ENCODE data around the gene RPRD1B. TPM values are rescaled to one million over a fixed set of nuclear protein-coding genes. Genes with fewer than 3 reads are reported as not detected.
A peak's percentile ranks its signal among the peaks of the same experiment; 100 is the strongest.

The RPRD1B gene
- total and polyA plus RNA-seq, 3 experiments from 2014 or later = 5.2 to 39.1 (median 39.1) TPM

GRCh38 chr20:38052870-38053269, 19.3 kb downstream of the RPRD1B start:
- Mint-ChIP-seq H3K4me1 (peaks cover 27 to 53% (median 40%) of the 10 kb centered on the region in 3 donors), H3K36me3 (peaks cover 3 to 76% (median 15%) of the 10 kb centered on the region in 3 donors), H3K27me3 (no peaks in the 10 kb centered on the region), H3K27ac (peak overlapping the region in 1 of 8 donors; percentile 32), H3K4me3 (no peak overlapping the region), H3K9me3 (no peaks in the 10 kb centered on the region)
- CTCF ChIA-PET = interaction anchor here (0.6 to 2.6 kb wide), 2 partner anchors 117 to 169 kb away, joined by 6 to 16 read pairs; no protein-coding TSS in a partner anchor
- peaks cover 17% of the 10 kb centered on the region for H3K36me3 ChIP-seq (ENCODE audit: insufficient read depth, low read length)
- no peak overlapping the region for H3K4me3 ChIP-seq (ENCODE audit: low read length)
- H3K27ac ChIP-seq (ENCODE audit: low read depth, low read length) = no peak overlapping the region
- H3K9me3 ChIP-seq (ENCODE audit: low read length) = no peaks in the 10 kb centered on the region
- no peak for DNase-seq
- no peaks in the 10 kb centered on the region for H3K4me1 ChIP-seq (ENCODE audit: insufficient read depth, low read length)
- no peaks in the 10 kb centered on the region for H3K27me3 ChIP-seq (ENCODE audit: insufficient read depth, low read length, poor library complexity, severe bottlenecking)
- POLR2A ChIA-PET = interaction anchor here (0.6 kb wide), 1 partner anchor 14 kb away, joined by 5 read pairs; no protein-coding TSS in a partner anchor

- Histone ChIP-seq H3K4me3 (ENCODE audit: low read length) (no peak overlapping the region), H3K27ac (ENCODE audit: low read depth, low read length) (no peak overlapping the region), H3K9me3 (ENCODE audit: low read length) (no peaks in the 10 kb centered on the region), H3K27me3 (ENCODE audit: insufficient read depth, low read length, poor library complexity, severe bottlenecking) (no peaks in the 10 kb centered on the region), H3K36me3 (ENCODE audit: insufficient read depth, low read length) (peaks cover 21% of the 10 kb centered on the region), H3K4me1 (ENCODE audit: insufficient read depth, low read length) (no peaks in the 10 kb centered on the region)
- no peak overlapping the region for H3K4me3 Mint-ChIP-seq
- ChIA-PET POLR2A (interaction anchor here (0.5 kb wide), 1 partner anchor 15 kb away, joined by 4 read pairs; no protein-coding TSS in a partner anchor), CTCF (no interaction called here)
- H3K27ac Mint-ChIP-seq = peak overlapping the region in 1 of 8 donors; percentile 4
- DNase-seq = no peak
- H3K9me3 Mint-ChIP-seq = no peaks in the 10 kb centered on the region
- H3K27me3 Mint-ChIP-seq = no peaks in the 10 kb centered on the region
- peaks cover 4 to 72% (median 19%) of the 10 kb centered on the region in 3 donors for H3K36me3 Mint-ChIP-seq
- H3K4me1 Mint-ChIP-seq = peaks cover 26 to 50% (median 37%) of the 10 kb centered on the region in 3 donors
Measured at GRCh38 chr20:38054647-38055046, 21.1 kb downstream of the RPRD1B start.

GRCh38 chr20:38055294-38055693, 21.7 kb downstream of the RPRD1B start:
- H3K4me3 ChIP-seq (ENCODE audit: low read length) = no peak overlapping the region
- POLR2A ChIA-PET = interaction anchor here (0.5 kb wide), 1 partner anchor 16 kb away, joined by 4 read pairs; no protein-coding TSS in a partner anchor
- no peaks in the 10 kb centered on the region for H3K9me3 ChIP-seq (ENCODE audit: low read length)
- H3K4me1 ChIP-seq (ENCODE audit: insufficient read depth, low read length) = no peaks in the 10 kb centered on the region
- no peaks in the 10 kb centered on the region for H3K9me3 Mint-ChIP-seq
- no peak for DNase-seq
- H3K27me3 ChIP-seq (ENCODE audit: insufficient read depth, low read length, poor library complexity, severe bottlenecking) = no peaks in the 10 kb centered on the region
- H3K4me3 Mint-ChIP-seq = no peak overlapping the region
- H3K36me3 Mint-ChIP-seq = peaks cover 8 to 72% (median 17%) of the 10 kb centered on the region in 3 donors
- no peak overlapping the region for H3K27ac ChIP-seq (ENCODE audit: low read depth, low read length)
- H3K27ac Mint-ChIP-seq = peak overlapping the region in 4 of 8 donors; percentile 1 to 55 (median 21)
- H3K4me1 Mint-ChIP-seq = peaks cover 19 to 45% (median 31%) of the 10 kb centered on the region in 3 donors
- peaks cover 23% of the 10 kb centered on the region for H3K36me3 ChIP-seq (ENCODE audit: insufficient read depth, low read length)
- CTCF ChIA-PET = interaction anchor here (1.1 kb wide), 1 partner anchor 18 kb away, joined by 3 read pairs; no protein-coding TSS in a partner anchor
- no peaks in the 10 kb centered on the region for H3K27me3 Mint-ChIP-seq

- ChIA-PET CTCF (interaction anchor here (1.1 kb wide), 1 partner anchor 17 kb away, joined by 3 read pairs; no protein-coding TSS in a partner anchor), POLR2A (no interaction called here)
- Histone ChIP-seq H3K9me3 (ENCODE audit: low read length) (no peaks in the 10 kb centered on the region), H3K27me3 (ENCODE audit: insufficient read depth, low read length, poor library complexity, severe bottlenecking) (no peaks in the 10 kb centered on the region), H3K27ac (ENCODE audit: low read depth, low read length) (no peak overlapping the region), H3K36me3 (ENCODE audit: insufficient read depth, low read length) (peaks cover 27% of the 10 kb centered on the region), H3K4me1 (ENCODE audit: insufficient read depth, low read length) (no peaks in the 10 kb centered on the region), H3K4me3 (ENCODE audit: low read length) (no peak overlapping the region)
- no peak for DNase-seq
- Mint-ChIP-seq H3K4me3 (no peak overlapping the region), H3K36me3 (peaks cover 8 to 72% (median 16%) of the 10 kb centered on the region in 3 donors), H3K4me1 (peaks cover 17 to 46% (median 25%) of the 10 kb centered on the region in 3 donors), H3K27me3 (no peaks in the 10 kb centered on the region), H3K27ac (peak overlapping the region in 3 of 8 donors; percentile 1 to 55 (median 4)), H3K9me3 (no peaks in the 10 kb centered on the region)
Measured at GRCh38 chr20:38055848-38056247, 22.3 kb downstream of the RPRD1B start.

- H3K36me3 ChIP-seq (ENCODE audit: insufficient read depth, low read length) = peaks cover 42% of the 10 kb centered on the region
- POLR2A ChIA-PET = no interaction called here
- H3K4me3 ChIP-seq (ENCODE audit: low read length) = no peak overlapping the region
- H3K27me3 Mint-ChIP-seq = no peaks in the 10 kb centered on the region
- DNase-seq = peak; percentile 55 to 81 (median 74)
- H3K27me3 ChIP-seq (ENCODE audit: insufficient read depth, low read length, poor library complexity, severe bottlenecking) = no peaks in the 10 kb centered on the region
- H3K9me3 ChIP-seq (ENCODE audit: low read length) = no peaks in the 10 kb centered on the region
- H3K36me3 Mint-ChIP-seq = peaks cover 8 to 60% (median 16%) of the 10 kb centered on the region in 3 donors
- H3K4me1 ChIP-seq (ENCODE audit: insufficient read depth, low read length) = no peaks in the 10 kb centered on the region
- H3K9me3 Mint-ChIP-seq = no peaks in the 10 kb centered on the region
- CTCF ChIA-PET = interaction anchor here (0.6 to 3.1 kb wide), 16 partner anchors 9 to 167 kb away, joined by 3 to 33 read pairs (median 4); no protein-coding TSS in a partner anchor
- H3K27ac Mint-ChIP-seq = peak overlapping the region in 7 of 8 donors; percentile 13 to 85 (median 47)
- peaks cover 12 to 38% (median 21%) of the 10 kb centered on the region in 3 donors for H3K4me1 Mint-ChIP-seq
- no peak overlapping the region for H3K4me3 Mint-ChIP-seq
- no peak overlapping the region for H3K27ac ChIP-seq (ENCODE audit: low read depth, low read length)
Measured at GRCh38 chr20:38057351-38057972, 23.9 kb downstream of the RPRD1B start.

- no peak overlapping the region for H3K27ac ChIP-seq (ENCODE audit: low read depth, low read length)
- H3K27ac Mint-ChIP-seq = no peak overlapping the region
- peaks cover 8 to 25% (median 12%) of the 10 kb centered on the region in 3 donors for H3K4me1 Mint-ChIP-seq
- no peaks in the 10 kb centered on the region for H3K27me3 ChIP-seq (ENCODE audit: insufficient read depth, low read length, poor library complexity, severe bottlenecking)
- no peak overlapping the region for H3K4me3 ChIP-seq (ENCODE audit: low read length)
- peaks cover 56% of the 10 kb centered on the region for H3K36me3 ChIP-seq (ENCODE audit: insufficient read depth, low read length)
- no peaks in the 10 kb centered on the region for H3K27me3 Mint-ChIP-seq
- H3K36me3 Mint-ChIP-seq = peaks cover 8 to 46% (median 22%) of the 10 kb centered on the region in 3 donors
- no peak for DNase-seq
- no peaks in the 10 kb centered on the region for H3K9me3 ChIP-seq (ENCODE audit: low read length)
- no peaks in the 10 kb centered on the region for H3K9me3 Mint-ChIP-seq
- ChIA-PET POLR2A (no interaction called here), CTCF (interaction anchor here (0.9 to 3.1 kb wide), 2 partner anchors 13 to 160 kb away, joined by 3 to 33 read pairs; no protein-coding TSS in a partner anchor)
- H3K4me3 Mint-ChIP-seq = no peak overlapping the region
- no peaks in the 10 kb centered on the region for H3K4me1 ChIP-seq (ENCODE audit: insufficient read depth, low read length)
Measured at GRCh38 chr20:38059832-38060231, 26.3 kb downstream of the RPRD1B start.

GRCh38 chr20:38060536-38060935, 27.0 kb downstream of the RPRD1B start:
- peaks cover 8 to 41% (median 23%) of the 10 kb centered on the region in 3 donors for H3K36me3 Mint-ChIP-seq
- CTCF ChIA-PET = no interaction called here
- Histone ChIP-seq H3K27ac (ENCODE audit: low read depth, low read length) (no peak overlapping the region), H3K27me3 (ENCODE audit: insufficient read depth, low read length, poor library complexity, severe bottlenecking) (no peaks in the 10 kb centered on the region), H3K36me3 (ENCODE audit: insufficient read depth, low read length) (peaks cover 61% of the 10 kb centered on the region), H3K4me1 (ENCODE audit: insufficient read depth, low read length) (no peaks in the 10 kb centered on the region), H3K9me3 (ENCODE audit: low read length) (no peaks in the 10 kb centered on the region), H3K4me3 (ENCODE audit: low read length) (no peak overlapping the region)
- no peak overlapping the region for H3K4me3 Mint-ChIP-seq
- no peak for DNase-seq
- H3K27ac Mint-ChIP-seq = no peak overlapping the region
- POLR2A ChIA-PET = no interaction called here
- no peaks in the 10 kb centered on the region for H3K27me3 Mint-ChIP-seq
- no peaks in the 10 kb centered on the region for H3K9me3 Mint-ChIP-seq
- H3K4me1 Mint-ChIP-seq = peaks cover 6 to 21% (median 11%) of the 10 kb centered on the region in 3 donors

GRCh38 chr20:38061109-38061508, 27.6 kb downstream of the RPRD1B start:
- Histone ChIP-seq H3K27ac (ENCODE audit: low read depth, low read length) (no peak overlapping the region), H3K27me3 (ENCODE audit: insufficient read depth, low read length, poor library complexity, severe bottlenecking) (no peaks in the 10 kb centered on the region), H3K9me3 (ENCODE audit: low read length) (no peaks in the 10 kb centered on the region), H3K4me3 (ENCODE audit: low read length) (no peak overlapping the region), H3K4me1 (ENCODE audit: insufficient read depth, low read length) (no peaks in the 10 kb centered on the region), H3K36me3 (ENCODE audit: insufficient read depth, low read length) (peaks cover 67% of the 10 kb centered on the region)
- peaks cover 8 to 37% (median 26%) of the 10 kb centered on the region in 3 donors for H3K36me3 Mint-ChIP-seq
- H3K27ac Mint-ChIP-seq = no peak overlapping the region
- DNase-seq = no peak
- H3K4me1 Mint-ChIP-seq = peaks cover 6 to 19% (median 7%) of the 10 kb centered on the region in 3 donors
- no peak overlapping the region for H3K4me3 Mint-ChIP-seq
- POLR2A ChIA-PET = no interaction called here
- H3K27me3 Mint-ChIP-seq = no peaks in the 10 kb centered on the region
- no peaks in the 10 kb centered on the region for H3K9me3 Mint-ChIP-seq
- CTCF ChIA-PET = no interaction called here
